ACC112 (cell line): ENCODE data around the gene LRP10.
"Not testable (repeated sequence)": the region's sequence is repeated elsewhere in the genome, so short reads cannot be mapped to it uniquely, and the experiment has no call there.

Experiments
- H2AFZ ChIP-seq: fragments of 200-600 bp; sonication (generic); one replicate; pipeline ENCODE4 v1.6.0; 2017; ENCODE audit warnings: antibody characterized with exemption, low read length; ENCODE audit not compliant: unreplicated experiment
- H3K27ac ChIP-seq: fragments of 200-600 bp; sonication (generic); 2 replicates; pipeline ENCODE4 v1.5.1; 2014; ENCODE audit warnings: low read depth, mild to moderate bottlenecking, antibody characterized with exemption, low read length, moderate library complexity
- H3K27me3 ChIP-seq: fragments of 200-600 bp; sonication (generic); 2 replicates; pipeline ENCODE4 v1.6.1; 2014; ENCODE audit warnings: mild to moderate bottlenecking, antibody characterized with exemption, low read length, moderate library complexity, mixed read lengths; ENCODE audit not compliant: insufficient read depth
- H3K36me3 ChIP-seq: fragments of 200-600 bp; sonication (generic); 2 replicates; pipeline ENCODE4 v1.6.1; 2016; ENCODE audit warnings: mild to moderate bottlenecking, antibody characterized with exemption, low read length, moderate library complexity, mixed read lengths; ENCODE audit not compliant: insufficient read depth
- H3K4me1 ChIP-seq: fragments of 200-600 bp; sonication (generic); one replicate; pipeline ENCODE4 v1.6.1; 2016; ENCODE audit warnings: low read length, mixed read lengths; ENCODE audit not compliant: insufficient read depth, unreplicated experiment, control insufficient read depth
- H3K4me3 ChIP-seq: fragments of 200-600 bp; sonication (generic); 2 replicates; pipeline ENCODE4 v1.5.1; 2014; ENCODE audit warnings: mild to moderate bottlenecking, low read depth, low read length
- H3K79me2 ChIP-seq: fragments of 200-600 bp; sonication (generic); one replicate; pipeline ENCODE4 v1.6.0; 2016; ENCODE audit warnings: low read length; ENCODE audit not compliant: control insufficient read depth, unreplicated experiment, insufficient read depth

The LRP10 gene

GRCh38 chr14:22852940-22853767 is 18.4 kb upstream of the LRP10 start:
- Histone ChIP-seq H3K27ac (peak overlapping the region; percentile 100), H2AFZ (peak overlapping the region; percentile 100), H3K27me3 (no peaks in the 10 kb centered on the region), H3K4me3 (peak overlapping the region; percentile 79), H3K4me1 (peaks cover 51% of the 10 kb centered on the region), H3K79me2 (no peaks in the 10 kb centered on the region), H3K36me3 (no peaks in the 10 kb centered on the region; the same call in 1 of the 2 replicates)

GRCh38 chr14:22854296-22854695 is 17.2 kb upstream of the LRP10 start:
- H3K4me3 ChIP-seq, H3K27me3 ChIP-seq, H3K36me3 ChIP-seq, H3K79me2 ChIP-seq, H3K27ac ChIP-seq, H2AFZ ChIP-seq: not testable (repeated sequence)
- H3K4me1 ChIP-seq, result peaks cover 40% of the 10 kb centered on the region

GRCh38 chr14:22854963-22855724 is 16.4 kb upstream of the LRP10 start:
- Histone ChIP-seq H3K36me3 (no peaks in the 10 kb centered on the region; the same call in 1 of the 2 replicates), H3K79me2 (no peaks in the 10 kb centered on the region), H3K27ac (no peak overlapping the region), H3K4me3 (no peak overlapping the region), H3K4me1 (peaks cover 31% of the 10 kb centered on the region), H3K27me3 (no peaks in the 10 kb centered on the region), H2AFZ (no peak overlapping the region)

GRCh38 chr14:22856428-22856827 is 15.1 kb upstream of the LRP10 start:
- no peaks in the 10 kb centered on the region for H3K79me2 ChIP-seq
- no peak overlapping the region for H3K27ac ChIP-seq
- no peak overlapping the region for H2AFZ ChIP-seq
- no peaks in the 10 kb centered on the region for H3K27me3 ChIP-seq
- no peak overlapping the region for H3K4me3 ChIP-seq
- no peaks in the 10 kb centered on the region; the same call in 1 of the 2 replicates for H3K36me3 ChIP-seq
- peaks cover 19% of the 10 kb centered on the region for H3K4me1 ChIP-seq

- H3K27ac ChIP-seq, H2AFZ ChIP-seq, H3K4me3 ChIP-seq, H3K79me2 ChIP-seq, H3K4me1 ChIP-seq, H3K36me3 ChIP-seq, H3K27me3 ChIP-seq: not testable (repeated sequence)
Measured at GRCh38 chr14:22860377-22860776, 11.2 kb upstream of the LRP10 start.

- no peaks in the 10 kb centered on the region; the same call in 1 of the 2 replicates for H3K36me3 ChIP-seq
- H3K4me3 ChIP-seq, result no peak overlapping the region
- no peaks in the 10 kb centered on the region for H3K4me1 ChIP-seq
- H3K27ac ChIP-seq, result no peak overlapping the region
- no peaks in the 10 kb centered on the region for H3K79me2 ChIP-seq
- no peaks in the 10 kb centered on the region for H3K27me3 ChIP-seq
- H2AFZ ChIP-seq, result no peak overlapping the region
Measured at GRCh38 chr14:22861651-22862050, 9.9 kb upstream of the LRP10 start.

- Histone ChIP-seq H3K4me3 (no peak overlapping the region), H2AFZ (no peak overlapping the region), H3K27me3 (no peaks in the 10 kb centered on the region), H3K4me1 (no peaks in the 10 kb centered on the region), H3K79me2 (no peaks in the 10 kb centered on the region), H3K27ac (no peak overlapping the region), H3K36me3 (no peaks in the 10 kb centered on the region)
Measured at GRCh38 chr14:22864979-22865378, 6.6 kb upstream of the LRP10 start.

- Histone ChIP-seq H3K27ac (no peak overlapping the region), H3K4me3 (no peak overlapping the region), H2AFZ (no peak overlapping the region), H3K27me3 (no peaks in the 10 kb centered on the region), H3K36me3 (no peaks in the 10 kb centered on the region), H3K79me2 (no peaks in the 10 kb centered on the region), H3K4me1 (peaks cover 4% of the 10 kb centered on the region)
Measured at GRCh38 chr14:22865424-22866405, 5.8 kb upstream of the LRP10 start.

GRCh38 chr14:22866874-22867273 is 4.7 kb upstream of the LRP10 start:
- Histone ChIP-seq H3K4me1 (peaks cover 6% of the 10 kb centered on the region), H3K27ac (no peak overlapping the region), H3K36me3 (no peaks in the 10 kb centered on the region), H3K27me3 (no peaks in the 10 kb centered on the region), H2AFZ (no peak overlapping the region), H3K4me3 (no peak overlapping the region), H3K79me2 (no peaks in the 10 kb centered on the region)

- Histone ChIP-seq H3K36me3 (peaks cover 11% of the 10 kb centered on the region; the same call in 1 of the 2 replicates), H3K27ac (peak overlapping the region; percentile 76), H3K79me2 (peaks cover 16% of the 10 kb centered on the region), H2AFZ (peak overlapping the region; percentile 61), H3K4me1 (peaks cover 10% of the 10 kb centered on the region), H3K4me3 (peak overlapping the region; percentile 80), H3K27me3 (no peaks in the 10 kb centered on the region)
Measured at GRCh38 chr14:22870811-22871223, 723 bp upstream of the LRP10 start.
